Karpas-422 (cell line): ENCODE results near the gene NELFCD. TPM values are rescaled to one million over a fixed set of nuclear protein-coding genes. Genes with fewer than 3 reads are reported as not detected.

ENCODE experiments used
- DNase-seq: peaks from one replicate; pipeline ENCODE4 v3.0.0-alpha.2; 2015
- H2AFZ ChIP-seq: fragments of 200-600 bp; sonication (generic); 2 replicates; pipeline ENCODE4 v1.6.1; 2014; ENCODE audit warnings: antibody characterized with exemption, low read length, mixed read lengths
- H3K27ac ChIP-seq: fragments of 200-600 bp; sonication (generic); 2 replicates; pipeline ENCODE4 v1.5.1; 2014; ENCODE audit warnings: mild to moderate bottlenecking, low read length, moderate library complexity
- H3K27me3 ChIP-seq: fragments of 200-600 bp; sonication (generic); 2 replicates; pipeline ENCODE4 v1.6.1; 2014; ENCODE audit warnings: low read length, mixed read lengths
- H3K36me3 ChIP-seq: fragments of 200-600 bp; sonication (generic); 2 replicates; pipeline ENCODE4 v1.6.1; 2014; ENCODE audit warnings: low read length, mixed read lengths; ENCODE audit not compliant: insufficient read depth
- H3K4me1 ChIP-seq: fragments of 200-600 bp; sonication (generic); 2 replicates; pipeline ENCODE4 v1.6.1; 2014; ENCODE audit warnings: mild to moderate bottlenecking, low read length, mixed read lengths
- H3K4me2 ChIP-seq: fragments of 200-600 bp; sonication (generic); 2 replicates; pipeline ENCODE4 v1.6.1; 2014; ENCODE audit warnings: low read length, low read depth, mild to moderate bottlenecking; ENCODE audit not compliant: poor library complexity, severe bottlenecking
- H3K4me3 ChIP-seq: fragments of 200-600 bp; sonication (generic); 2 replicates; pipeline ENCODE4 v1.5.1; 2014; ENCODE audit warnings: mild to moderate bottlenecking, antibody characterized with exemption, low read length, mixed read lengths
- H3K79me2 ChIP-seq: fragments of 200-600 bp; sonication (generic); 2 replicates; pipeline ENCODE4 v1.6.1; 2014; ENCODE audit warnings: mild to moderate bottlenecking, low read length, mixed read lengths
- H3K9ac ChIP-seq: fragments of 200-600 bp; sonication (generic); 2 replicates; pipeline ENCODE4 v1.6.0; 2014; ENCODE audit warnings: low read length
- H3K9me2 ChIP-seq: fragments of 200-600 bp; sonication (generic), shearing (Covaris generic); replicated peaks from 2 replicates; pipeline ENCODE4 v1.6.0; 2014; ENCODE audit warnings: mild to moderate bottlenecking, low read length, moderate library complexity; ENCODE audit not compliant: insufficient read depth
- H3K9me3 ChIP-seq: fragments of 300-700, 200-600 bp; sonication (generic); 2 replicates; pipeline ENCODE4 v1.6.1; 2014; ENCODE audit warnings: low read length, mixed read lengths
- H4K20me1 ChIP-seq: fragments of 200-600 bp; sonication (generic); 2 replicates; pipeline ENCODE4 v1.6.1; 2014; ENCODE audit warnings: mild to moderate bottlenecking, antibody characterized with exemption, low read length, low read depth; ENCODE audit not compliant: insufficient read depth
- total RNA-seq: library from RNA; depleted of rRNA; stranded (reverse); fragments of >200 nt; shearing (Covaris generic); gene quantifications from 2 replicates; pipeline ENCODE4 v1.2.3, GENCODE V29; 2014; ENCODE audit warnings: low replicate concordance

NELFCD gene
- total RNA-seq, 1 experiment from 2014 or later, result 51.3 TPM

GRCh38 chr20:58986286-58986967 is 5.4 kb downstream of the NELFCD start:
- no peak overlapping the region for H3K4me3 ChIP-seq
- H3K27ac ChIP-seq, result no peak overlapping the region
- H3K9ac ChIP-seq, result no peak overlapping the region
- H3K4me1 ChIP-seq, result peaks cover 25% of the 10 kb centered on the region
- H3K4me2 ChIP-seq, result no peak overlapping the region
- H3K27me3 ChIP-seq, result no peaks in the 10 kb centered on the region
- H3K9me2 ChIP-seq, result no peaks in the 10 kb centered on the region
- peaks cover 49% of the 10 kb centered on the region for H3K79me2 ChIP-seq
- H3K36me3 ChIP-seq, result peaks cover 20% of the 10 kb centered on the region; the same call in 1 of the 2 replicates
- no peaks in the 10 kb centered on the region for H4K20me1 ChIP-seq
- H2AFZ ChIP-seq, result no peak overlapping the region
- no peak for DNase-seq
- no peaks in the 10 kb centered on the region for H3K9me3 ChIP-seq

- H3K79me2 ChIP-seq, result peaks cover 43% of the 10 kb centered on the region
These were observed 6.0 kb downstream of the NELFCD start for GRCh38 chr20:58986968-58987517.

GRCh38 chr20:58987790-58988564 is 6.9 kb downstream of the NELFCD start:
- H3K4me3 ChIP-seq, result no peak overlapping the region
- H3K4me1 ChIP-seq, result peaks cover 17% of the 10 kb centered on the region
- peaks cover 33% of the 10 kb centered on the region for H3K79me2 ChIP-seq
- no peaks in the 10 kb centered on the region for H3K27me3 ChIP-seq
- H2AFZ ChIP-seq, result no peak overlapping the region
- no peaks in the 10 kb centered on the region for H3K9me3 ChIP-seq
- DNase-seq, result no peak
- H3K9me2 ChIP-seq, result no peaks in the 10 kb centered on the region
- no peak overlapping the region for H3K9ac ChIP-seq
- H3K27ac ChIP-seq, result no peak overlapping the region
- no peak overlapping the region for H3K4me2 ChIP-seq
- H3K36me3 ChIP-seq, result peaks cover 32% of the 10 kb centered on the region; the same call in 1 of the 2 replicates
- no peaks in the 10 kb centered on the region for H4K20me1 ChIP-seq

More at GRCh38 chr20:58986968-58987517, 6.0 kb downstream of the NELFCD start:
- no peaks in the 10 kb centered on the region for H3K9me2 ChIP-seq
- peaks cover 25% of the 10 kb centered on the region for H3K4me1 ChIP-seq
- peaks cover 25% of the 10 kb centered on the region; the same call in 1 of the 2 replicates for H3K36me3 ChIP-seq
- no peaks in the 10 kb centered on the region for H3K9me3 ChIP-seq
- H3K27ac ChIP-seq, result no peak overlapping the region
- H2AFZ ChIP-seq, result no peak overlapping the region
- no peak overlapping the region for H3K4me2 ChIP-seq
- H4K20me1 ChIP-seq, result no peaks in the 10 kb centered on the region
- no peak overlapping the region for H3K4me3 ChIP-seq
- no peak overlapping the region for H3K9ac ChIP-seq
- no peaks in the 10 kb centered on the region for H3K27me3 ChIP-seq
- no peak for DNase-seq

GRCh38 chr20:58988565-58988882 is 7.5 kb downstream of the NELFCD start:
- Histone ChIP-seq H4K20me1 (peaks cover 3% of the 10 kb centered on the region; the same call in 1 of the 2 replicates), H3K4me3 (no peak overlapping the region), H3K4me2 (no peak overlapping the region), H3K27me3 (no peaks in the 10 kb centered on the region), H3K27ac (no peak overlapping the region), H3K36me3 (peaks cover 37% of the 10 kb centered on the region; the same call in 1 of the 2 replicates), H3K9me3 (no peaks in the 10 kb centered on the region), H3K79me2 (peaks cover 30% of the 10 kb centered on the region), H2AFZ (no peak overlapping the region), H3K4me1 (peaks cover 14% of the 10 kb centered on the region), H3K9me2 (no peaks in the 10 kb centered on the region), H3K9ac (no peak overlapping the region)
- no peak for DNase-seq

- Histone ChIP-seq H2AFZ (no peak overlapping the region), H3K79me2 (peaks cover 23% of the 10 kb centered on the region), H3K36me3 (peaks cover 42% of the 10 kb centered on the region; the same call in 1 of the 2 replicates), H3K4me2 (no peak overlapping the region), H3K27me3 (no peaks in the 10 kb centered on the region), H3K4me1 (peaks cover 7% of the 10 kb centered on the region), H3K4me3 (no peak overlapping the region), H3K27ac (no peak overlapping the region), H3K9ac (no peak overlapping the region), H4K20me1 (peaks cover 3% of the 10 kb centered on the region; the same call in 1 of the 2 replicates), H3K9me2 (no peaks in the 10 kb centered on the region), H3K9me3 (no peaks in the 10 kb centered on the region)
- no peak for DNase-seq
These were observed 8.1 kb downstream of the NELFCD start for GRCh38 chr20:58989196-58989595.

GRCh38 chr20:58990651-58991445 is 9.8 kb downstream of the NELFCD start:
- Histone ChIP-seq H3K9me2 (no peaks in the 10 kb centered on the region), H3K9ac (no peak overlapping the region), H3K27me3 (no peaks in the 10 kb centered on the region), H3K9me3 (no peaks in the 10 kb centered on the region), H3K79me2 (peaks cover 6% of the 10 kb centered on the region), H3K4me2 (no peak overlapping the region), H3K4me3 (no peak overlapping the region), H2AFZ (no peak overlapping the region), H3K4me1 (no peaks in the 10 kb centered on the region), H4K20me1 (peaks cover 10% of the 10 kb centered on the region; the same call in 1 of the 2 replicates), H3K27ac (no peak overlapping the region), H3K36me3 (peaks cover 52% of the 10 kb centered on the region; the same call in 1 of the 2 replicates)
- DNase-seq, result no peak

GRCh38 chr20:58991715-58992114 is 10.7 kb downstream of the NELFCD start:
- H3K4me3 ChIP-seq, result no peak overlapping the region
- H3K36me3 ChIP-seq, result peaks cover 55% of the 10 kb centered on the region; the same call in 1 of the 2 replicates

More at GRCh38 chr20:58991715-58992114, 10.7 kb downstream of the NELFCD start:
- Histone ChIP-seq H3K79me2 (0 out of 2 replicates have a peak, but pooled peaks cover 2% of the 10 kb centered on the region), H3K9me2 (no peaks in the 10 kb centered on the region), H3K27ac (no peak overlapping the region), H3K27me3 (no peaks in the 10 kb centered on the region), H3K4me1 (no peaks in the 10 kb centered on the region), H4K20me1 (peaks cover 17% of the 10 kb centered on the region; the same call in 1 of the 2 replicates), H3K9me3 (no peaks in the 10 kb centered on the region), H2AFZ (no peak overlapping the region), H3K4me2 (no peak overlapping the region), H3K9ac (no peak overlapping the region)
- no peak for DNase-seq
